ENCODE results near the gene FOXP2.

GRCh38 chr7:114432061-114432460, 17.4 kb downstream of the FOXP2 start:
- TF ChIP-seq CTCF (IDR thresholded peaks at IDR 0.05) (no peak), POLR2A (IDR thresholded peaks at IDR 0.05) (no peak), EP300 (IDR thresholded peaks at IDR 0.05) (no peak)
